OCI-LY1 (cell line): ENCODE results near the gene ANKS1A.
"Not testable (repeated sequence)": the region's sequence is repeated elsewhere in the genome, so short reads cannot be mapped to it uniquely, and the experiment has no call there.

Experiments used
- H2AFZ ChIP-seq: fragments of 200-600 bp; sonication (generic), shearing (Covaris generic); 2 replicates; pipeline ENCODE4 v1.6.0; 2014; ENCODE audit warnings: antibody characterized with exemption, mild to moderate bottlenecking, low read length
- H3F3A ChIP-seq: fragments of 200-600 bp; sonication (generic), shearing (Covaris generic); 2 replicates; pipeline ENCODE4 v1.6.0; 2014; ENCODE audit warnings: mild to moderate bottlenecking, antibody characterized with exemption, low read length, moderate library complexity; ENCODE audit not compliant: insufficient read depth
- H3K27ac ChIP-seq: fragments of 200-600 bp; sonication (generic); 2 replicates; pipeline ENCODE4 v1.5.1; 2014; ENCODE audit warnings: low read length, mixed run types, mild to moderate bottlenecking, low read depth; ENCODE audit not compliant: poor library complexity, severe bottlenecking
- H3K27me3 ChIP-seq: fragments of 200-600 bp; sonication (generic); 2 replicates; pipeline ENCODE4 v1.6.0; 2014; ENCODE audit warnings: antibody characterized with exemption, mild to moderate bottlenecking, low read length, moderate library complexity; ENCODE audit not compliant: insufficient read depth
- H3K36me3 ChIP-seq: fragments of 200-600 bp; sonication (generic); 2 replicates; pipeline ENCODE4 v1.6.1; 2014; ENCODE audit warnings: mild to moderate bottlenecking, antibody characterized with exemption, low read length, moderate library complexity, mixed read lengths; ENCODE audit not compliant: insufficient read depth
- H3K4me1 ChIP-seq: fragments of 200-600 bp; sonication (generic); 2 replicates; pipeline ENCODE4 v1.5.1; 2014; ENCODE audit warnings: mild to moderate bottlenecking, low read length, moderate library complexity; ENCODE audit not compliant: insufficient read depth, severe bottlenecking
- H3K4me2 ChIP-seq: fragments of 200-600 bp; sonication (generic), shearing (Covaris generic); 2 replicates; pipeline ENCODE4 v1.6.1; 2014; ENCODE audit warnings: low read length
- H3K4me3 ChIP-seq: fragments of 200-600 bp; sonication (generic); 2 replicates; pipeline ENCODE4 v1.5.1; 2014; ENCODE audit warnings: low read length, low read depth, mild to moderate bottlenecking, mixed read lengths; ENCODE audit not compliant: poor library complexity, severe bottlenecking
- H3K79me2 ChIP-seq: fragments of 200-600 bp; shearing (Covaris generic); 2 replicates; pipeline ENCODE4 v1.6.1; 2016; ENCODE audit warnings: mixed run types, low read length, mixed read lengths; ENCODE audit not compliant: insufficient read depth
- H3K9ac ChIP-seq: fragments of 200-600 bp; sonication (generic), shearing (Covaris generic); 2 replicates; pipeline ENCODE4 v1.6.1; 2014; ENCODE audit warnings: mild to moderate bottlenecking, low read length, mixed read lengths
- H3K9me2 ChIP-seq: fragments of 200-600 bp; sonication (generic), shearing (Covaris generic); 2 replicates; pipeline ENCODE4 v1.6.1; 2014; ENCODE audit warnings: low read depth, mild to moderate bottlenecking, low read length, mixed read lengths
- H3K9me3 ChIP-seq: fragments of 200-600 bp; shearing (Covaris generic); 2 replicates; pipeline ENCODE4 v1.6.1; 2014; ENCODE audit warnings: low read length, mixed read lengths
- H4K20me1 ChIP-seq: fragments of 200-600 bp; sonication (generic), shearing (Covaris generic); 2 replicates; pipeline ENCODE4 v1.6.0; 2016; ENCODE audit warnings: mild to moderate bottlenecking, low read length; ENCODE audit not compliant: insufficient read depth
- CTCF ChIP-seq: fragments of 200-600 bp; sonication (generic), shearing (Covaris generic); IDR thresholded peaks from 2 replicates; pipeline ENCODE4 v1.5.1; 2017; ENCODE audit warnings: mild to moderate bottlenecking, antibody characterized with exemption, low read length, moderate library complexity, mixed read lengths
- EZH2 ChIP-seq: fragments of 200-600 bp; sonication (generic), shearing (Covaris generic); IDR thresholded peaks from 2 replicates; pipeline ENCODE4 v1.8.0; 2017; ENCODE audit warnings: borderline replicate concordance, mixed run types, mild to moderate bottlenecking, antibody characterized with exemption, low read length, moderate library complexity, mixed read lengths

Gene ANKS1A

GRCh38 chr6:34894693-34895092 is 5.6 kb downstream of the ANKS1A start:
- no peaks in the 10 kb centered on the region for H3K27me3 ChIP-seq
- no peaks in the 10 kb centered on the region for H3K9me2 ChIP-seq
- H3K79me2 ChIP-seq: peaks cover 16% of the 10 kb centered on the region; the same call in 1 of the 2 replicates

GRCh38 chr6:34897130-34897529 is 8.1 kb downstream of the ANKS1A start:
- Histone ChIP-seq H3K9me3 (no peaks in the 10 kb centered on the region), H3K79me2 (0 out of 2 replicates have a peak, but pooled peaks cover 15% of the 10 kb centered on the region), H3K4me2 (no peak overlapping the region), H3F3A (no peaks in the 10 kb centered on the region), H3K4me1 (peaks cover 28% of the 10 kb centered on the region), H3K27ac (no peak overlapping the region), H3K27me3 (no peaks in the 10 kb centered on the region), H2AFZ (no peak overlapping the region), H3K9me2 (no peaks in the 10 kb centered on the region), H4K20me1 (no peaks in the 10 kb centered on the region), H3K9ac (no peak overlapping the region), H3K4me3 (no peak overlapping the region), H3K36me3 (no peaks in the 10 kb centered on the region; the same call in 1 of the 2 replicates)
- TF ChIP-seq CTCF (no peak), EZH2 (no peak)

More at GRCh38 chr6:34894693-34895092, 5.6 kb downstream of the ANKS1A start:
- H3K4me1 ChIP-seq: peaks cover 48% of the 10 kb centered on the region
- no peak overlapping the region for H3K4me3 ChIP-seq
- H3K9ac ChIP-seq: no peak overlapping the region
- no peaks in the 10 kb centered on the region for H3K36me3 ChIP-seq
- H2AFZ ChIP-seq: no peak overlapping the region
- no peak overlapping the region for H3K4me2 ChIP-seq
- H3K9me3 ChIP-seq: no peaks in the 10 kb centered on the region
- H3K27ac ChIP-seq: no peak overlapping the region
- H3F3A ChIP-seq: no peaks in the 10 kb centered on the region
- no peaks in the 10 kb centered on the region for H4K20me1 ChIP-seq
- TF ChIP-seq EZH2 (no peak), CTCF (no peak)

- H3K4me2 ChIP-seq: no peak overlapping the region
- H3K79me2 ChIP-seq: 0 out of 2 replicates have a peak, but pooled peaks cover 15% of the 10 kb centered on the region
- H3K36me3 ChIP-seq: no peaks in the 10 kb centered on the region; the same call in 1 of the 2 replicates
- H3K9me2 ChIP-seq: no peaks in the 10 kb centered on the region
- H3K27ac ChIP-seq: no peak overlapping the region
- H3K4me1 ChIP-seq: peaks cover 23% of the 10 kb centered on the region
- no peak overlapping the region for H3K9ac ChIP-seq
- no peaks in the 10 kb centered on the region for H3K9me3 ChIP-seq
- no peak overlapping the region for H2AFZ ChIP-seq
- TF ChIP-seq CTCF: no peak
- no peak for TF ChIP-seq EZH2
- no peaks in the 10 kb centered on the region for H4K20me1 ChIP-seq
- H3K27me3 ChIP-seq: no peaks in the 10 kb centered on the region
- no peak overlapping the region for H3K4me3 ChIP-seq
- H3F3A ChIP-seq: no peaks in the 10 kb centered on the region
These were observed 8.7 kb downstream of the ANKS1A start for GRCh38 chr6:34897716-34898115.

GRCh38 chr6:34899748-34900147 is 10.7 kb downstream of the ANKS1A start:
- H3K9me3 ChIP-seq, H3K27me3 ChIP-seq, H3K36me3 ChIP-seq, H3K27ac ChIP-seq, H3K9ac ChIP-seq, H3K9me2 ChIP-seq, H3F3A ChIP-seq, H4K20me1 ChIP-seq, H3K4me3 ChIP-seq, H3K4me1 ChIP-seq, H2AFZ ChIP-seq, H3K4me2 ChIP-seq: not testable (repeated sequence)
- 0 out of 2 replicates have a peak, but pooled peaks cover 15% of the 10 kb centered on the region for H3K79me2 ChIP-seq
